GM12878 (cell line): Measurements from ENCODE around the gene ATG10. TPM values are rescaled to one million over a fixed set of nuclear protein-coding genes. Genes with fewer than 3 reads are reported as not detected.

ENCODE experiments used
- ATAC-seq: fragments of 200-7000 bp; cut with Tn5 transposase; 3 replicates; pipeline ENCODE4 v1.9.1; 2020; ENCODE audit warnings: mild to moderate bottlenecking, moderate library complexity
- BruUV-seq: library from RNA; stranded (reverse); fragments of 400-500 nt; replicated peaks from 2 replicates; lab custom pipeline; 2021; lab: Mats Ljungman, UMichigan
- CTCF ChIA-PET: fragments of 300-600 bp; sonication (Branson Sonifier 250); formaldehyde crosslinking; extraction: SDS; loops from one replicate; lab custom pipeline; 2021; ENCODE audit warnings: inconsistent platforms; lab: Yijun Ruan, JAX
- POLR2A ChIA-PET: fragments of 350-600 bp; formaldehyde crosslinking; extraction: SDS; loops from one replicate; lab custom pipeline; 2021; ENCODE audit warnings: inconsistent platforms; lab: Charles Lee
- RAD21 ChIA-PET: fragments of 300-600 bp; sonication (Branson Sonifier 250); formaldehyde crosslinking; loops from one replicate; lab custom pipeline; 2023; ENCODE audit warnings: antibody characterized with exemption; ENCODE audit not compliant: unreplicated experiment; lab: Charles Lee
- SMC1A ChIA-PET: fragments of 300-600 bp; sonication (Branson Sonifier 250); formaldehyde crosslinking; loops from one replicate; lab custom pipeline; 2023; ENCODE audit not compliant: unreplicated experiment, uncharacterized antibody; lab: Charles Lee
- DNase-seq: peaks from one replicate; pipeline ENCODE4 v3.0.0-alpha.2; 2011; ENCODE audit warnings: low read depth, low spot score
- FAIRE-seq: peaks from 3 replicates; lab custom pipeline; 2011; peaks lifted over from hg19 to GRCh38; lab: Jason Lieb, UNC
- H2AFZ ChIP-seq: 2 replicates; pipeline ENCODE4 v1.6.0; 2011; ENCODE audit warnings: low read depth, low read length, control low read depth; ENCODE audit not compliant: control insufficient read depth
- H3K27ac ChIP-seq: 2 replicates; pipeline ENCODE4 v1.5.1; 2011; ENCODE audit warnings: control low read depth; ENCODE audit not compliant: control insufficient read depth, insufficient read depth
- H3K27me3 ChIP-seq, 2 experiments: replicated peaks in 1 of 2; 2 replicates each; pipeline versions ENCODE4 v1.6.0 to v1.6.1; 2011; ENCODE audit warnings: low read length in 1 of 2; ENCODE audit not compliant: control insufficient read depth in 2 of 2, insufficient read depth in 2 of 2
- H3K36me3 ChIP-seq, 2 experiments: 2 replicates each; pipeline ENCODE4 v1.5.1; 2011; ENCODE audit warnings: low read length in 1 of 2; ENCODE audit not compliant: control insufficient read depth in 2 of 2, insufficient read depth in 2 of 2
- H3K4me1 ChIP-seq: 2 replicates; pipeline ENCODE4 v1.6.1; 2011; ENCODE audit warnings: mild to moderate bottlenecking, low read length, moderate library complexity, mixed read lengths; ENCODE audit not compliant: control insufficient read depth, insufficient read depth
- H3K4me2 ChIP-seq: 2 replicates; pipeline ENCODE4 v1.6.0; 2011; ENCODE audit warnings: control low read depth; ENCODE audit not compliant: control insufficient read depth, insufficient read depth
- H3K4me3 ChIP-seq: fragments of 200-600 bp; sonication (generic); 2 replicates; pipeline ENCODE4 v1.5.1; 2016
- H3K79me2 ChIP-seq: 2 replicates; pipeline ENCODE4 v1.6.0; 2011; ENCODE audit warnings: low read length; ENCODE audit not compliant: control insufficient read depth, insufficient read depth
- H3K9ac ChIP-seq: 2 replicates; pipeline ENCODE4 v1.8.0; 2011; ENCODE audit warnings: low read length, control low read depth, mixed read lengths; ENCODE audit not compliant: control insufficient read depth, insufficient read depth
- H3K9me3 ChIP-seq: replicated peaks from 3 replicates; pipeline ENCODE4 v1.5.1; 2011; ENCODE audit warnings: mild to moderate bottlenecking, low read length; ENCODE audit not compliant: control insufficient read depth, insufficient read depth
- H4K20me1 ChIP-seq: 2 replicates; pipeline ENCODE4 v1.6.0; 2011; ENCODE audit not compliant: control insufficient read depth, insufficient read depth
- CREM ChIP-seq: IDR thresholded peaks from 2 replicates; pipeline ENCODE4 v1.6.1; 2014; ENCODE audit warnings: antibody characterized with exemption, low read depth
- FOXM1 ChIP-seq: IDR thresholded peaks from 2 replicates; pipeline ENCODE4 v1.6.1; 2012; ENCODE audit warnings: low read depth, mild to moderate bottlenecking, inconsistent platforms, low read length, moderate library complexity
- GABPA ChIP-seq: IDR thresholded peaks from 2 replicates; pipeline ENCODE4 v1.6.1; 2014; ENCODE audit warnings: antibody characterized with exemption, low read depth, mild to moderate bottlenecking, inconsistent platforms
- HCFC1 ChIP-seq: fragments of 150-350 bp; IDR thresholded peaks from 2 replicates; pipeline ENCODE4 v1.6.1; 2014; ENCODE audit warnings: low read length
- IKZF2 ChIP-seq, 2 experiments: fragments of 450-650 bp; IDR thresholded peaks; 2 replicates each; pipeline ENCODE4 v1.6.1; 2017; ENCODE audit warnings: mild to moderate bottlenecking in 2 of 2, moderate library complexity in 2 of 2
- IRF4 ChIP-seq: IDR thresholded peaks from 2 replicates; pipeline ENCODE4 v1.6.1; 2011; ENCODE audit warnings: low read depth, low read length
- RCOR1 ChIP-seq: conservative IDR thresholded peaks from 2 replicates; pipeline ENCODE4 v1.6.1; 2012; ENCODE audit warnings: low read depth, low read length, improper control_type of control experiment
- SMAD1 ChIP-seq: fragments of 450-650 bp; IDR thresholded peaks from 2 replicates; pipeline ENCODE4 v1.6.1; 2018; ENCODE audit warnings: mild to moderate bottlenecking, low read depth; ENCODE audit not compliant: partially characterized antibody
- STAT1 ChIP-seq: fragments of 450-650 bp; conservative IDR thresholded peaks from 2 replicates; pipeline ENCODE4 v1.6.1; 2014; ENCODE audit warnings: antibody characterized with exemption, mild to moderate bottlenecking
- TAF1 ChIP-seq: IDR thresholded peaks from 2 replicates; pipeline ENCODE4 v1.6.1; 2011; ENCODE audit warnings: mild to moderate bottlenecking, low read depth, low read length, borderline replicate concordance
- YY1 ChIP-seq: IDR thresholded peaks from 2 replicates; pipeline ENCODE4 v1.6.1; 2011; ENCODE audit warnings: low read depth, mild to moderate bottlenecking, low read length
- ZNF384 ChIP-seq: IDR thresholded peaks from 2 replicates; pipeline ENCODE4 v1.6.1; 2012; ENCODE audit warnings: low read depth, mild to moderate bottlenecking, low read length, improper control_type of control experiment, borderline replicate concordance
- WGBS: methylation state at CpG from one replicate; pipeline ENCODE4 v1.1.6; 2016; ENCODE audit warnings: low lambda C conversion rate; ENCODE audit not compliant: insufficient replicate concordance, insufficient coverage; ENCODE audit errors: missing lambda C conversion rate; 5-methylcytosine and 5-hydroxymethylcytosine counted together
- in situ Hi-C: fragments of 300-500 bp; cut with MboI; formaldehyde crosslinking; loops from 9 replicates; pipeline ENCODE4 v1.14.3; 2018; ENCODE audit warnings: mixed read lengths
- intact Hi-C: fragments of 100-400 bp; cut with micrococcal nuclease; formaldehyde crosslinking; loops from one replicate; pipeline ENCODE4 v1.14.2; 2022; ENCODE audit not compliant: unreplicated experiment
- polyA plus RNA-seq, 11 experiments: library from polyadenylated mRNA; depleted of rRNA in 4 of 11; unstranded in 6 of 11; stranded (reverse) in 5 of 11; fragments of >200 nt; fragmentation: Nextera tagmentation in 4 of 11; fragmentation: Illumina TruSeq in 1 of 11; extraction: Ambion mirVana in 4 of 11; extraction: Trizol in 1 of 11; gene quantifications; 1 replicate in 1 of 11; 2 replicates in 10 of 11; pipeline versions ENCODE4 v1.2.1 to v1.2.3, GENCODE V29; 2011 to 2016; ENCODE audit warnings: inconsistent platforms in 2 of 11, missing spikeins in 2 of 11, low read depth in 1 of 11
- total RNA-seq, 4 experiments: library from RNA; depleted of rRNA in 3 of 4; stranded (reverse); fragments of >200 nt in 3 of 4; fragmentation: Illumina TruSeq in 1 of 4; extraction: Trizol in 1 of 4; gene quantifications; 2 replicates each; pipeline versions ENCODE4 v1.2.1 to v1.2.3, GENCODE V29; 2013 to 2021

The ATG10 gene
- total and polyA plus RNA-seq, 10 of the 15 experiments (the other 5 are each of a cell fraction or from before 2014, with no cell fraction given): 3.8 to 14.4 (median 6.5) TPM

DNA sequence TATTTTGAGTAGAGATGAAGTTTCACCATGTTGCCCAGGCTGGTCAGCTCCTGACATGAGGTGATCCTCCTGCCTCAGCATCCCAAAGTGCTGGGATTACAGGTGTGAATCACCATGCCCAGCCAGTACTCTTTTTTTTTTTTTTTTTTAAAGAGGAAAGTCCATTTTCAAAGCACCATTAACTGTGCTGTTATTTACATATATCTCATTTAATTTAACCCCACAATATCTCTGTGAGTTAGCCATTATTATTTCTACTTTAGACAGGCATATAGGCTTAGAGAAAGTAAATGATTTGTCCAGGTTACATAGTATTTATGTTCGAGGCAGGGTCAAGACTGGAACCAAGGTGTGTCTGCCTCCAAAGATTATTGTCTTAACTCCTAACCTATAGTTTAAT is 50.7 kb downstream of the ATG10 start:
- Histone ChIP-seq H3K4me1 (no peaks in the 10 kb centered on the region), H3K79me2 (no peaks in the 10 kb centered on the region), H3K9ac (no peak overlapping the region), H3K9me3 (no peaks in the 10 kb centered on the region), H3K36me3 (no peaks in the 10 kb centered on the region), H4K20me1 (no peaks in the 10 kb centered on the region), H3K4me2 (no peak overlapping the region), H2AFZ (no peak overlapping the region), H3K27me3 (no peaks in the 10 kb centered on the region), H3K27ac (no peak overlapping the region), H3K4me3 (no peak overlapping the region)
- in situ Hi-C loops: no loop called here
- BruUV-seq: no TSS peak
- no peak for ATAC-seq
- CTCF ChIA-PET: interaction anchor here (0.6 to 0.7 kb wide), 3 partner anchors 18 to 581 kb away, joined by 3 to 4 read pairs (median 3); no protein-coding TSS in a partner anchor
- RAD21 ChIA-PET: interaction anchor here (0.6 kb wide), 1 partner anchor 271 kb away, joined by 4 read pairs; no protein-coding TSS in a partner anchor
- intact Hi-C loops: no loop called here
- WGBS: 100% methylated on average over 1 of the region's 1 CpG
- FAIRE-seq: no peak
- POLR2A ChIA-PET: no interaction called here
- TF ChIP-seq STAT1 (no peak), RCOR1 (no peak), TAF1 (no peak), YY1 (no peak), ZNF384 (no peak), GABPA (no peak), SMAD1 (no peak), FOXM1 (no peak), HCFC1 (no peak), CREM (no peak), IRF4 (no peak), IKZF2 (IDR thresholded peaks at IDR 0.05) (no peak)
- SMC1A ChIA-PET: no interaction called here
- DNase-seq: no peak
